WTC11 (cell line): Measurements from ENCODE around the gene HOXD1. TPM values are rescaled to one million over a fixed set of nuclear protein-coding genes. Genes with fewer than 3 reads are reported as not detected.

ENCODE experiments used
- ATAC-seq: fragments of 200-7000 bp; cut with Tn5 transposase; 2 replicates; pipeline ENCODE4 v1.10.0; 2021; ENCODE audit warnings: mild to moderate bottlenecking, moderate library complexity
- CTCF ChIA-PET: fragments of 300-600 bp; sonication (Branson Sonifier 250); formaldehyde crosslinking; loops from one replicate; lab custom pipeline; 2021; ENCODE audit warnings: antibody characterized with exemption; lab: Charles Lee
- POLR2A ChIA-PET: fragments of 350-600 bp; sonication (Branson Sonifier 250); formaldehyde crosslinking; loops from one replicate; lab custom pipeline; 2021; ENCODE audit warnings: antibody characterized with exemption; lab: Charles Lee
- DNase-seq: peaks from one replicate; pipeline ENCODE4 v3.0.0; 2021; ENCODE audit warnings: low spot score
- H3K27ac Mint-ChIP-seq: 2 replicates; pipeline ENCODE4 v1.8.0; 2021; ENCODE audit warnings: mixed read lengths
- H3K27me3 Mint-ChIP-seq: 2 replicates; pipeline ENCODE4 v1.8.0; 2021; ENCODE audit warnings: low read depth, mild to moderate bottlenecking, moderate library complexity, mixed read lengths
- H3K36me3 Mint-ChIP-seq: 2 replicates; pipeline ENCODE4 v1.8.0; 2021; ENCODE audit warnings: mixed read lengths
- H3K4me1 Mint-ChIP-seq: 2 replicates; pipeline ENCODE4 v1.8.0; 2022; ENCODE audit warnings: mixed read lengths
- H3K4me3 Mint-ChIP-seq: 2 replicates; pipeline ENCODE4 v1.8.0; 2021; ENCODE audit warnings: mild to moderate bottlenecking, moderate library complexity, mixed read lengths
- H3K9me3 Mint-ChIP-seq: 2 replicates; pipeline ENCODE4 v1.8.0; 2021; ENCODE audit warnings: mixed read lengths
- CBFB ChIP-seq: sonication (generic); formaldehyde crosslinking; IDR thresholded peaks from 2 replicates; pipeline ENCODE4 v1.8.1; 2022; ENCODE audit warnings: mild to moderate bottlenecking, low read depth, missing genetic modification reagents
- GABPB1 ChIP-seq: sonication (generic); formaldehyde crosslinking; IDR thresholded peaks from 2 replicates; pipeline ENCODE4 v1.8.1; 2023; ENCODE audit warnings: mild to moderate bottlenecking, missing genetic modification reagents
- JUN ChIP-seq: sonication (generic); formaldehyde crosslinking; IDR thresholded peaks from 2 replicates; pipeline ENCODE4 v1.8.0; 2023; ENCODE audit warnings: mild to moderate bottlenecking, missing genetic modification reagents
- PRRX2 ChIP-seq: fragments of 250-450 bp; sonication (Bioruptor Pico); IDR thresholded peaks from 2 replicates; pipeline ENCODE4 v1.8.0; 2021; ENCODE audit warnings: mild to moderate bottlenecking
- SP1 ChIP-seq: sonication (generic); formaldehyde crosslinking; conservative IDR thresholded peaks from 2 replicates; pipeline ENCODE4 v1.8.1; 2022; ENCODE audit warnings: missing genetic modification reagents
- ZNF317 ChIP-seq: sonication (generic); formaldehyde crosslinking; IDR thresholded peaks from 2 replicates; pipeline ENCODE4 v1.8.1; 2023; ENCODE audit warnings: low read depth, mild to moderate bottlenecking, moderate library complexity, missing genetic modification reagents, borderline replicate concordance
- ZNF396 ChIP-seq: fragments of 250-450 bp; sonication (Bioruptor Pico); IDR thresholded peaks from 2 replicates; pipeline ENCODE4 v1.8.0; 2021; ENCODE audit warnings: mild to moderate bottlenecking, moderate library complexity, borderline replicate concordance
- total RNA-seq: library from RNA; stranded (reverse); gene quantifications from 3 replicates; pipeline ENCODE4 v1.2.3, GENCODE V29; 2021
- TF ChIP-seq, protein P1 (sequence below): sonication (generic); formaldehyde crosslinking; IDR thresholded peaks from 2 replicates; pipeline ENCODE4 v1.8.0; 2023; ENCODE audit warnings: missing genetic modification reagents
- TF ChIP-seq, protein P2 (sequence below): sonication (generic); formaldehyde crosslinking; IDR thresholded peaks from 2 replicates; pipeline ENCODE4 v1.8.0; 2023; ENCODE audit warnings: missing genetic modification reagents, mild to moderate bottlenecking, borderline replicate concordance
- TF ChIP-seq, protein P3 (sequence below): sonication (generic); formaldehyde crosslinking; conservative IDR thresholded peaks from 2 replicates; pipeline ENCODE4 v1.8.1; 2023; ENCODE audit warnings: mild to moderate bottlenecking, low read depth, missing genetic modification reagents, moderate library complexity
- TF ChIP-seq, protein P4 (sequence below): fragments of 250-450 bp; sonication (Bioruptor Pico); IDR thresholded peaks from 2 replicates; pipeline ENCODE4 v1.9.0; 2021; ENCODE audit warnings: mild to moderate bottlenecking
- TF ChIP-seq, protein P5 (sequence below): sonication (generic); formaldehyde crosslinking; IDR thresholded peaks from 2 replicates; pipeline ENCODE4 v1.8.0; 2022; ENCODE audit warnings: missing genetic modification reagents
- TF ChIP-seq, protein P6 (sequence below): sonication (generic); formaldehyde crosslinking; IDR thresholded peaks from 2 replicates; pipeline ENCODE4 v1.8.1; 2023; ENCODE audit warnings: mild to moderate bottlenecking, missing genetic modification reagents

The HOXD1 gene
- total RNA-seq, 1 experiment from 2014 or later: 0.22 TPM

DNA sequence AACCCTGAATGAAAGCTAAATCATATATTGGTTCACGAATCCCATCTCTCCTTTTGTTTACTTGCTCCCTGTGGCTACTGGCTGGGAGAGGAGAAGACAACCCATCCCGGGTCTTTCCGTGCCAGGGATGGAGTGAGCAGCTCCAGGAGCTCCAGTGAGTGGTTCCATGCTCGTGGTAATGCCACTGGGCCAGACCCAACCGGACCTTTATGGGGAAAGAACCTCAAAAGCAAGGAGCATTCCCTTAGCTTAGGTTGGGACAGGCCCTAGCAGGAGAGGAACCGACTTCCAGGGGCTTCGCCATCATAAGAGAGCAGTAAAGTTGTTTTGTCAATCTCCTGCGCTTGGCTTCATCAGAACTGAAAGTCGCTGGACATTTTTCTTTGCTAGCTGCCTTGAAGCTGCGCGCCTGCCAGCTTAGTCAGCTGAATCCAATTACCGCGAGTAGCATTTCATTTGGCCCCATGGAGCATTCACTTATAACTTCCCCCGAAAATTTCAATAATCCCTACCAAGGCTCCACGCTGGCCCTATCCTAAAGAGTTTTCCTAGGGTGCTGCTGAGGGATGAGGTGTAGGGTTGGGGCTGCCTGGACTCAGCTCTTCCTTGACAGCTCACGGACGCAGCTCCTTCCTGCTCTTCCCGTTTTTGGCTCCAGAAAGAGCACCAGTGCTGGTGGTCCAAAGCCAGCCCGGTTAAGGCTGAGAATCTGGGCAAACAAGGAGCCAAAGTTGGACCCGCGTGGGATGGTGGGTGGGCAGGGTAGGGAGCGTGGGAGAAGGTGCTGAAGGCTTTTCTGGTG is 26.4 kb upstream of the HOXD1 start (continued):
- TF ChIP-seq, protein P1, sequence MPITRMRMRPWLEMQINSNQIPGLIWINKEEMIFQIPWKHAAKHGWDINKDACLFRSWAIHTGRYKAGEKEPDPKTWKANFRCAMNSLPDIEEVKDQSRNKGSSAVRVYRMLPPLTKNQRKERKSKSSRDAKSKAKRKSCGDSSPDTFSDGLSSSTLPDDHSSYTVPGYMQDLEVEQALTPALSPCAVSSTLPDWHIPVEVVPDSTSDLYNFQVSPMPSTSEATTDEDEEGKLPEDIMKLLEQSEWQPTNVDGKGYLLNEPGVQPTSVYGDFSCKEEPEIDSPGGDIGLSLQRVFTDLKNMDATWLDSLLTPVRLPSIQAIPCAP (CRISPR knock-in tag): no peak
- no peak for TF ChIP-seq GABPB1 (CRISPR knock-in tag)
- TF ChIP-seq JUN (CRISPR knock-in tag): no peak
- no peak for TF ChIP-seq PRRX2 (CRISPR knock-in tag)
- TF ChIP-seq, protein P2, sequence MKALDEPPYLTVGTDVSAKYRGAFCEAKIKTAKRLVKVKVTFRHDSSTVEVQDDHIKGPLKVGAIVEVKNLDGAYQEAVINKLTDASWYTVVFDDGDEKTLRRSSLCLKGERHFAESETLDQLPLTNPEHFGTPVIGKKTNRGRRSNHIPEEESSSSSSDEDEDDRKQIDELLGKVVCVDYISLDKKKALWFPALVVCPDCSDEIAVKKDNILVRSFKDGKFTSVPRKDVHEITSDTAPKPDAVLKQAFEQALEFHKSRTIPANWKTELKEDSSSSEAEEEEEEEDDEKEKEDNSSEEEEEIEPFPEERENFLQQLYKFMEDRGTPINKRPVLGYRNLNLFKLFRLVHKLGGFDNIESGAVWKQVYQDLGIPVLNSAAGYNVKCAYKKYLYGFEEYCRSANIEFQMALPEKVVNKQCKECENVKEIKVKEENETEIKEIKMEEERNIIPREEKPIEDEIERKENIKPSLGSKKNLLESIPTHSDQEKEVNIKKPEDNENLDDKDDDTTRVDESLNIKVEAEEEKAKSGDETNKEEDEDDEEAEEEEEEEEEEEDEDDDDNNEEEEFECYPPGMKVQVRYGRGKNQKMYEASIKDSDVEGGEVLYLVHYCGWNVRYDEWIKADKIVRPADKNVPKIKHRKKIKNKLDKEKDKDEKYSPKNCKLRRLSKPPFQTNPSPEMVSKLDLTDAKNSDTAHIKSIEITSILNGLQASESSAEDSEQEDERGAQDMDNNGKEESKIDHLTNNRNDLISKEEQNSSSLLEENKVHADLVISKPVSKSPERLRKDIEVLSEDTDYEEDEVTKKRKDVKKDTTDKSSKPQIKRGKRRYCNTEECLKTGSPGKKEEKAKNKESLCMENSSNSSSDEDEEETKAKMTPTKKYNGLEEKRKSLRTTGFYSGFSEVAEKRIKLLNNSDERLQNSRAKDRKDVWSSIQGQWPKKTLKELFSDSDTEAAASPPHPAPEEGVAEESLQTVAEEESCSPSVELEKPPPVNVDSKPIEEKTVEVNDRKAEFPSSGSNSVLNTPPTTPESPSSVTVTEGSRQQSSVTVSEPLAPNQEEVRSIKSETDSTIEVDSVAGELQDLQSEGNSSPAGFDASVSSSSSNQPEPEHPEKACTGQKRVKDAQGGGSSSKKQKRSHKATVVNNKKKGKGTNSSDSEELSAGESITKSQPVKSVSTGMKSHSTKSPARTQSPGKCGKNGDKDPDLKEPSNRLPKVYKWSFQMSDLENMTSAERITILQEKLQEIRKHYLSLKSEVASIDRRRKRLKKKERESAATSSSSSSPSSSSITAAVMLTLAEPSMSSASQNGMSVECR (CRISPR knock-in tag): no peak
- TF ChIP-seq, protein P3, sequence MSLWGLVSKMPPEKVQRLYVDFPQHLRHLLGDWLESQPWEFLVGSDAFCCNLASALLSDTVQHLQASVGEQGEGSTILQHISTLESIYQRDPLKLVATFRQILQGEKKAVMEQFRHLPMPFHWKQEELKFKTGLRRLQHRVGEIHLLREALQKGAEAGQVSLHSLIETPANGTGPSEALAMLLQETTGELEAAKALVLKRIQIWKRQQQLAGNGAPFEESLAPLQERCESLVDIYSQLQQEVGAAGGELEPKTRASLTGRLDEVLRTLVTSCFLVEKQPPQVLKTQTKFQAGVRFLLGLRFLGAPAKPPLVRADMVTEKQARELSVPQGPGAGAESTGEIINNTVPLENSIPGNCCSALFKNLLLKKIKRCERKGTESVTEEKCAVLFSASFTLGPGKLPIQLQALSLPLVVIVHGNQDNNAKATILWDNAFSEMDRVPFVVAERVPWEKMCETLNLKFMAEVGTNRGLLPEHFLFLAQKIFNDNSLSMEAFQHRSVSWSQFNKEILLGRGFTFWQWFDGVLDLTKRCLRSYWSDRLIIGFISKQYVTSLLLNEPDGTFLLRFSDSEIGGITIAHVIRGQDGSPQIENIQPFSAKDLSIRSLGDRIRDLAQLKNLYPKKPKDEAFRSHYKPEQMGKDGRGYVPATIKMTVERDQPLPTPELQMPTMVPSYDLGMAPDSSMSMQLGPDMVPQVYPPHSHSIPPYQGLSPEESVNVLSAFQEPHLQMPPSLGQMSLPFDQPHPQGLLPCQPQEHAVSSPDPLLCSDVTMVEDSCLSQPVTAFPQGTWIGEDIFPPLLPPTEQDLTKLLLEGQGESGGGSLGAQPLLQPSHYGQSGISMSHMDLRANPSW: no peak
- TF ChIP-seq ZNF396 (CRISPR knock-in tag): no peak

DNA sequence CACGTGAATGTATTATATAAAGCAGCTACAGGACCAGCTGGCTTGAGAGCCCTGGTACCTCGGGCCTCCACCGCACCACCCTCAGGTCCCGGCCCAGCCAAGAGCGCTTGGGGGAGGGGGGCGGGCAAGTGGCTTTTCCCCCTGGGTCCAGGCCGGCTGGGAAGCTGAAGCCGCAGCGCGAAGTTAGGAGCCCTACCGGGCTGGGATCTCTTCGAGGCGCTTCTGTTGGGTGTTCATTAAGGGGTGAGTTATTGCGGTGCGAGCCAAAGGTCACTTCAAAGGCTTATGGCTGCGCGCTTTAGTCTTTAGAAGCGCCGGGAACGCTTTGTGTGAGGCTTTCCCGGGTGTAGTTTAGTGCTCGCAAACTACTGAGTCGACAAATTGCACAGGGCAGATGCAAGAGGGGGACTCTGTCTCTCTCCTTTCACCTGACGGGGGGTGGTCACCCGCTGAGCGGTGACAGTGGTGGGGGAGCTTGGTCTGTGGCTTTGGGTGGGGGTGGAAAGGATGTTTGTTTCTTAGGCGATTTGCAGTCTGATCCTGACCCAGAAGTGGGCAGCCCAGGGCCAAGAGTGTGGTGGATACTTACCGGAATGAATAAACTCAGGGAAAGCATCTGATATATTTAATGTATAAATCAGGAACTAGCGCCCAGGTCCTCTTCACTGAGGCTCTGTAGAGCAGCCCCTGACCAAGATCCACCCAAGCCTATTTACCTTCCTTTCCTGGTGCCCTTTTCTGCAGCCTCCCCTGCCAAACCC is 25.4 kb upstream of the HOXD1 start:
- no peak overlapping the region; the same call in 1 of the 2 replicates for H3K4me3 Mint-ChIP-seq
- H3K9me3 Mint-ChIP-seq: no peaks in the 10 kb centered on the region
- POLR2A ChIA-PET: interaction anchor here (0.6 to 1.2 kb wide), 3 partner anchors 12 to 591 kb away, joined by 3 to 5 read pairs (median 3); no protein-coding TSS in a partner anchor
- DNase-seq (no peak), ATAC-seq (no peak)
- no peak overlapping the region for H3K27ac Mint-ChIP-seq
- H3K27me3 Mint-ChIP-seq: peaks cover 100% of the 10 kb centered on the region
- no peaks in the 10 kb centered on the region for H3K36me3 Mint-ChIP-seq
- H3K4me1 Mint-ChIP-seq: peaks cover 30% of the 10 kb centered on the region
- TF ChIP-seq, protein P4, sequence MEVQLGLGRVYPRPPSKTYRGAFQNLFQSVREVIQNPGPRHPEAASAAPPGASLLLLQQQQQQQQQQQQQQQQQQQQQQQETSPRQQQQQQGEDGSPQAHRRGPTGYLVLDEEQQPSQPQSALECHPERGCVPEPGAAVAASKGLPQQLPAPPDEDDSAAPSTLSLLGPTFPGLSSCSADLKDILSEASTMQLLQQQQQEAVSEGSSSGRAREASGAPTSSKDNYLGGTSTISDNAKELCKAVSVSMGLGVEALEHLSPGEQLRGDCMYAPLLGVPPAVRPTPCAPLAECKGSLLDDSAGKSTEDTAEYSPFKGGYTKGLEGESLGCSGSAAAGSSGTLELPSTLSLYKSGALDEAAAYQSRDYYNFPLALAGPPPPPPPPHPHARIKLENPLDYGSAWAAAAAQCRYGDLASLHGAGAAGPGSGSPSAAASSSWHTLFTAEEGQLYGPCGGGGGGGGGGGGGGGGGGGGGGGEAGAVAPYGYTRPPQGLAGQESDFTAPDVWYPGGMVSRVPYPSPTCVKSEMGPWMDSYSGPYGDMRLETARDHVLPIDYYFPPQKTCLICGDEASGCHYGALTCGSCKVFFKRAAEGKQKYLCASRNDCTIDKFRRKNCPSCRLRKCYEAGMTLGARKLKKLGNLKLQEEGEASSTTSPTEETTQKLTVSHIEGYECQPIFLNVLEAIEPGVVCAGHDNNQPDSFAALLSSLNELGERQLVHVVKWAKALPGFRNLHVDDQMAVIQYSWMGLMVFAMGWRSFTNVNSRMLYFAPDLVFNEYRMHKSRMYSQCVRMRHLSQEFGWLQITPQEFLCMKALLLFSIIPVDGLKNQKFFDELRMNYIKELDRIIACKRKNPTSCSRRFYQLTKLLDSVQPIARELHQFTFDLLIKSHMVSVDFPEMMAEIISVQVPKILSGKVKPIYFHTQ (CRISPR knock-in tag): no peak
- no peak for TF ChIP-seq SP1
- TF ChIP-seq, all 79 proteins: peak for 0
- CTCF ChIA-PET: interaction anchor here (0.7 to 2.1 kb wide), 6 partner anchors 8 to 292 kb away, joined by 3 to 11 read pairs (median 4); no protein-coding TSS in a partner anchor

DNA sequence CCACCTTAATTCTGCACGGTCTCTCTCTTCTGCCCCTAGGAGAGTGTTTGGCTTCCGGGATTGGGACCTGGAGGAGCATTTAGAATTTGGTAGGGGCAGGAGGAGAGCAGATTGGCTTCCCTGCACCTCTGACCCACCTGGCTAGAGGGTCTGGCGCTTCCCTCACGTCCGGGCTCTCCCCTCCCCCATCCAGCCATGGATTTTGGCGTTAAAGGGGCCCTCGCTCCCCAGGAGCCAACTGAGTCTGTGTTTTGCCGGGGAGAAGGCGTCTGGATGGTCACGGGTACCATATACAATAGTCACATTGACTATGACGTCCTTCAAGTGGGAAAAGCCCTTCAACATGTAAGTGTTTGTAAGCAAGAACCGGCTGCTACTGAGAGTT is 24.8 kb upstream of the HOXD1 start:
- ChIA-PET POLR2A (no interaction called here), CTCF (interaction anchor here (1.0 to 2.4 kb wide), 2 partner anchors 15 to 23 kb away, joined by 4 to 7 read pairs; no protein-coding TSS in a partner anchor)
- Mint-ChIP-seq H3K9me3 (no peaks in the 10 kb centered on the region), H3K27me3 (peaks cover 100% of the 10 kb centered on the region), H3K27ac (no peak overlapping the region), H3K4me1 (peaks cover 26% of the 10 kb centered on the region), H3K36me3 (no peaks in the 10 kb centered on the region), H3K4me3 (no peak overlapping the region)
- ATAC-seq: no peak
- no peak for DNase-seq
- TF ChIP-seq, protein P5, sequence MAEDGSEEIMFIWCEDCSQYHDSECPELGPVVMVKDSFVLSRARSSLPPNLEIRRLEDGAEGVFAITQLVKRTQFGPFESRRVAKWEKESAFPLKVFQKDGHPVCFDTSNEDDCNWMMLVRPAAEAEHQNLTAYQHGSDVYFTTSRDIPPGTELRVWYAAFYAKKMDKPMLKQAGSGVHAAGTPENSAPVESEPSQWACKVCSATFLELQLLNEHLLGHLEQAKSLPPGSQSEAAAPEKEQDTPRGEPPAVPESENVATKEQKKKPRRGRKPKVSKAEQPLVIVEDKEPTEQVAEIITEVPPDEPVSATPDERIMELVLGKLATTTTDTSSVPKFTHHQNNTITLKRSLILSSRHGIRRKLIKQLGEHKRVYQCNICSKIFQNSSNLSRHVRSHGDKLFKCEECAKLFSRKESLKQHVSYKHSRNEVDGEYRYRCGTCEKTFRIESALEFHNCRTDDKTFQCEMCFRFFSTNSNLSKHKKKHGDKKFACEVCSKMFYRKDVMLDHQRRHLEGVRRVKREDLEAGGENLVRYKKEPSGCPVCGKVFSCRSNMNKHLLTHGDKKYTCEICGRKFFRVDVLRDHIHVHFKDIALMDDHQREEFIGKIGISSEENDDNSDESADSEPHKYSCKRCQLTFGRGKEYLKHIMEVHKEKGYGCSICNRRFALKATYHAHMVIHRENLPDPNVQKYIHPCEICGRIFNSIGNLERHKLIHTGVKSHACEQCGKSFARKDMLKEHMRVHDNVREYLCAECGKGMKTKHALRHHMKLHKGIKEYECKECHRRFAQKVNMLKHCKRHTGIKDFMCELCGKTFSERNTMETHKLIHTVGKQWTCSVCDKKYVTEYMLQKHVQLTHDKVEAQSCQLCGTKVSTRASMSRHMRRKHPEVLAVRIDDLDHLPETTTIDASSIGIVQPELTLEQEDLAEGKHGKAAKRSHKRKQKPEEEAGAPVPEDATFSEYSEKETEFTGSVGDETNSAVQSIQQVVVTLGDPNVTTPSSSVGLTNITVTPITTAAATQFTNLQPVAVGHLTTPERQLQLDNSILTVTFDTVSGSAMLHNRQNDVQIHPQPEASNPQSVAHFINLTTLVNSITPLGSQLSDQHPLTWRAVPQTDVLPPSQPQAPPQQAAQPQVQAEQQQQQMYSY (CRISPR knock-in tag): no peak
- TF ChIP-seq, protein P6, sequence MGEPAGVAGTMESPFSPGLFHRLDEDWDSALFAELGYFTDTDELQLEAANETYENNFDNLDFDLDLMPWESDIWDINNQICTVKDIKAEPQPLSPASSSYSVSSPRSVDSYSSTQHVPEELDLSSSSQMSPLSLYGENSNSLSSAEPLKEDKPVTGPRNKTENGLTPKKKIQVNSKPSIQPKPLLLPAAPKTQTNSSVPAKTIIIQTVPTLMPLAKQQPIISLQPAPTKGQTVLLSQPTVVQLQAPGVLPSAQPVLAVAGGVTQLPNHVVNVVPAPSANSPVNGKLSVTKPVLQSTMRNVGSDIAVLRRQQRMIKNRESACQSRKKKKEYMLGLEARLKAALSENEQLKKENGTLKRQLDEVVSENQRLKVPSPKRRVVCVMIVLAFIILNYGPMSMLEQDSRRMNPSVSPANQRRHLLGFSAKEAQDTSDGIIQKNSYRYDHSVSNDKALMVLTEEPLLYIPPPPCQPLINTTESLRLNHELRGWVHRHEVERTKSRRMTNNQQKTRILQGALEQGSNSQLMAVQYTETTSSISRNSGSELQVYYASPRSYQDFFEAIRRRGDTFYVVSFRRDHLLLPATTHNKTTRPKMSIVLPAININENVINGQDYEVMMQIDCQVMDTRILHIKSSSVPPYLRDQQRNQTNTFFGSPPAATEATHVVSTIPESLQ (CRISPR knock-in tag): no peak
- TF ChIP-seq CBFB (no peak), ZNF317 (CRISPR knock-in tag) (no peak)
